Measurements from ENCODE around the gene SSR3. TPM values are rescaled to one million over a fixed set of nuclear protein-coding genes. Genes with fewer than 3 reads are reported as not detected.

The SSR3 gene
- total RNA-seq, 1 experiment from 2014 or later = 177 TPM

GRCh38 chr3:156535798-156536197 is 19.1 kb downstream of the SSR3 start (continued):
- TF ChIP-seq EZH2 (IDR thresholded peaks at IDR 0.05) (no peak), CBX3 (IDR thresholded peaks at IDR 0.05; ENCODE audit: low read depth) (no peak), ELF1 (IDR thresholded peaks at IDR 0.05; ENCODE audit: borderline replicate concordance, low read depth) (no peak), EZH2phosphoT487 (IDR thresholded peaks at IDR 0.05; ENCODE audit: borderline replicate concordance) (no peak)

GRCh38 chr3:156535162-156535627 is 19.7 kb downstream of the SSR3 start:
- Histone ChIP-seq H3K9me2 (ENCODE audit: insufficient read depth) (no peaks in the 10 kb centered on the region), H3K4me2 (ENCODE audit: low read length) (peak overlapping the region; percentile 22), H3K4me3 (replicated peaks in 1 of 2; ENCODE audit: low read depth in 1 of 2, low read length in 2 of 2) (no peak overlapping the region), H3K9me3 (ENCODE audit: control insufficient read depth in 1 of 2, insufficient read depth in 1 of 2, low read depth in 1 of 2, low read length in 2 of 2) (no peaks in the 10 kb centered on the region), H3K36me3 (ENCODE audit: control insufficient read depth in 1 of 2, insufficient read depth in 2 of 2, low read length in 2 of 2) (0 out of 4 replicates have a peak, but pooled peaks cover 4 to 6% of the 10 kb centered on the region in 2 experiments), H3K79me2 (ENCODE audit: insufficient read depth, low read length) (no peaks in the 10 kb centered on the region), H4K20me1 (ENCODE audit: insufficient read depth) (0 out of 2 replicates have a peak, but pooled peaks cover 4% of the 10 kb centered on the region), H3K4me1 (ENCODE audit: control insufficient read depth in 1 of 2, insufficient read depth in 2 of 2, low read length in 2 of 2) (peaks cover 4 to 15% of the 10 kb centered on the region in 2 experiments; a peak in 2 of 4 replicates), H3K27me3 (ENCODE audit: insufficient read depth, low read length) (no peaks in the 10 kb centered on the region), H2AFZ (ENCODE audit: low read depth, low read length, poor library complexity, severe bottlenecking) (no peak overlapping the region), H3K27ac (ENCODE audit: low read depth, low read length) (no peak overlapping the region), H3K9ac (ENCODE audit: low read length) (no peak overlapping the region)
- no TSS peak for BruUV-seq (replicated peaks)
- ATAC-seq = peak; percentile 72
- intact Hi-C loops (cut with micrococcal nuclease) = no loop called here
- TF ChIP-seq TCF7L2 (IDR thresholded peaks at IDR 0.05; ENCODE audit: borderline replicate concordance, extremely low read depth, insufficient read depth, insufficient read length) = no peak
- peak; percentile 51 for TF ChIP-seq FOSL1 (IDR thresholded peaks at IDR 0.05; ENCODE audit: low read depth)
- TF ChIP-seq POLR2AphosphoS5 (IDR thresholded peaks at IDR 0.05; ENCODE audit: low read depth, low read length) = peak; percentile 48
- peak; percentile 28 for TF ChIP-seq SP1 (IDR thresholded peaks at IDR 0.05; ENCODE audit: low read depth)
- TF ChIP-seq CTCF (IDR thresholded peaks at IDR 0.05 in 2 of 3, conservative IDR thresholded peaks at IDR 0.05 in 1 of 3; ENCODE audit: borderline replicate concordance in 1 of 3, insufficient read depth in 1 of 3, low read depth in 2 of 3, low read length in 2 of 3) = peak in 2 of 3 experiments; percentile 14 to 39; a peak in 1 of 6 replicates
- peak; percentile 36; the same call in 1 of the 2 replicates for TF ChIP-seq CEBPB (IDR thresholded peaks at IDR 0.05; ENCODE audit: low read depth)
- TF ChIP-seq RAD21 (IDR thresholded peaks at IDR 0.05; ENCODE audit: low read depth) = peak; percentile 64
- peak; percentile 44 for TF ChIP-seq JUND (IDR thresholded peaks at IDR 0.05)
- TF ChIP-seq POLR2A (IDR thresholded peaks at IDR 0.05; ENCODE audit: borderline replicate concordance, extremely low read depth, insufficient read depth, insufficient read length) = no peak
- ChIA-PET POLR2A (interaction anchor here (1.0 kb wide), 1 partner anchor 10 kb away, joined by 3 read pairs; no protein-coding TSS in a partner anchor), CTCF (interaction anchor here (0.6 to 1.3 kb wide), 6 partner anchors 20 to 602 kb away, joined by 3 to 5 read pairs (median 5); partner anchors contain the start of gene SSR3), RAD21 (ENCODE audit: low non-redundant PET in 1 of 2, low total read pairs in 2 of 2, uncharacterized antibody in 2 of 2, unreplicated experiment in 2 of 2) (interaction anchor here in 1 of 2 experiments (0.6 kb wide), 1 partner anchor 602 kb away, joined by 4 read pairs; no protein-coding TSS in a partner anchor)
- DNase-seq (ENCODE audit: low read depth, low spot score) = peak; percentile 56

Measured in HCT116 (cell line).